GM21367 (cell line): ENCODE measurements around the gene RANGRF.

ENCODE experiments used
- ATAC-seq: cut with Tn5 transposase; IDR thresholded peaks from one replicate; pipeline ENCODE4 v1.9.1; 2021; ENCODE audit not compliant: unreplicated experiment

The RANGRF gene

DNA sequence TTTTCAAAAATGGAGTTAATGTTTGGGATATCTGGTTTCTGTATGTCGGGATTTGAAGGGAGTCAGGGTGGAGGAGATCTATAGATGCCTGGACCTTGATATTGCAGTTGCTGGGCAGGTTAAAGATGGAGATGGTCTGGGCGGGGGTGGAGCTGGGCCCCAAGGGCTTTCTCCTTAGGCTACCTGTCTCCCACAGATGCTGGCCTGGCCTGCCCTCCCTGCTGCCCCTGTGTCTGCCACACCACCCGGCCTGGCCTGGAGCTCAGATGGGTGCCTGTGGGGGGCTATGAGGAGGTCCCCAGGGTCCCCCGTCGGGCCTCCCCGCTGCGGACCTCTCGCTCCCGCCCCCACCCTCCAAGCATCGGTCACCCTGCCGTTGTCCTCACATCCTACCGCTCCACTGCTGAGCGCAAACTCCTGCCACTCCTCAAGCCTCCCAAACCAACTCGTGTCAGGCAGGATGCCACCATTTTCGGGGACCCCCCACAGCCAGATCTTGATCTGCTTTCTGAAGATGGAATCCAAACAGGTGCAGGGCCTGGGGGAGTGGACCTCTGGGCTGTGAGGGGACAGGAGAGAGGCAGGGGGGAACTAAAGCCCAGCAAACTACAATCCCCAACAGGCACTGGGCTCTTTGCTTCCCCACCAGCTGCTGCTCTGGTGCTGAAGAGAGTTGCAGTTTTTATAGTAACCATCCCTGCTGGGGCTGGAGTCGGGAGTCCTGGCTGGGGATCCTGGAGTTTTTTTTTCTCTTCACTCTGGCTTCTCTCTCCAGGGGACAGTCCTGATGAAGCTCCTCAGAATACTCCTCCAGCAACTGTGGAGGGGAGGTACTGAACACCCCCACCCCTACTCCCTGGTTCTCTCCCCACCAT lies 24.5 kb downstream of the RANGRF start:
- no peak for ATAC-seq

DNA sequence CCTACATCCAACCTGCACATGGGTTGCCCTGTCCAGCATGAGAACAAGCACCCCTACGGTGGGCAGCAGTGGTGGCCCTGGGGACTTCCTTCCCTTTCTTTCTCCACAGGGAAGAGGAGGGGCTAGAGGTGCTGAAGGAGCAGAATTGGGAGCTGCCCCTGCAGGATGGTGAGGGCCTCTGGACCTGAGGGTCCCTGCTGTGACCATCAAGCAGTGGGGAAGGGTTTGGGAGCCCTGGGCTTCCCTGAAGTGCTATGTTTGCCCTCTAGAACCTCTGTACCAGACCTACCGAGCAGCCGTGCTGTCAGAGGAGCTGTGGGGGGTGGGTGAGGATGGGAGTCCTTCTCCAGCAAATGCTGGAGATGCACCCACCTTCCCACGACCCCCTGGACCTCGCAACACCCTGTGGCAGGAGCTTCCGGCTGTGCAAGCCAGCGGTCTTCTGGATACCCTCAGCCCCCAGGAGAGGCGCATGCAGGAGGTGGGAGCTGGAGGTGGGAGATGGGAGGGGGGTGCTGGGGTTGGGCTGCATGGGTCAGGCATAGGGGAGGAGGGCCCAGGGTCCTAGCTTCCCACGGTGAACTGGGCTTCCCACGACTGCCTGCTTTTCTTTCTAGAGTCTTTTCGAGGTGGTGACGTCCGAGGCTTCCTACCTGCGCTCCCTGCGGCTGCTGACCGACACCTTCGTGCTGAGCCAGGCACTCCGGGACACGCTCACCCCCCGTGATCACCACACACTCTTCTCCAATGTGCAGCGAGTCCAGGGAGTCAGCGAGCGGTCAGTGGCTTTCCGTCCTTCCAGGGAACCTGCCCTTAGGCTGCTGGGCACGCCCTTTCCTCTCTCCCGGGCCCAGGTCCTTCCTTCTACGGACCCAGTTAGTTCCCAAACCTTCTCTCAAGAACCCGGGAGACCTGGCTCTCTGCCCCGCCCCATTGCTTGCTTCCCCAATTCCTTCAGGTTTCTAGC lies 26.6 kb downstream of the RANGRF start:
- ATAC-seq: no peak

- no peak for ATAC-seq
Observed at GRCh38 chr17:8315764-8316217, 27.3 kb downstream of the RANGRF start.

DNA sequence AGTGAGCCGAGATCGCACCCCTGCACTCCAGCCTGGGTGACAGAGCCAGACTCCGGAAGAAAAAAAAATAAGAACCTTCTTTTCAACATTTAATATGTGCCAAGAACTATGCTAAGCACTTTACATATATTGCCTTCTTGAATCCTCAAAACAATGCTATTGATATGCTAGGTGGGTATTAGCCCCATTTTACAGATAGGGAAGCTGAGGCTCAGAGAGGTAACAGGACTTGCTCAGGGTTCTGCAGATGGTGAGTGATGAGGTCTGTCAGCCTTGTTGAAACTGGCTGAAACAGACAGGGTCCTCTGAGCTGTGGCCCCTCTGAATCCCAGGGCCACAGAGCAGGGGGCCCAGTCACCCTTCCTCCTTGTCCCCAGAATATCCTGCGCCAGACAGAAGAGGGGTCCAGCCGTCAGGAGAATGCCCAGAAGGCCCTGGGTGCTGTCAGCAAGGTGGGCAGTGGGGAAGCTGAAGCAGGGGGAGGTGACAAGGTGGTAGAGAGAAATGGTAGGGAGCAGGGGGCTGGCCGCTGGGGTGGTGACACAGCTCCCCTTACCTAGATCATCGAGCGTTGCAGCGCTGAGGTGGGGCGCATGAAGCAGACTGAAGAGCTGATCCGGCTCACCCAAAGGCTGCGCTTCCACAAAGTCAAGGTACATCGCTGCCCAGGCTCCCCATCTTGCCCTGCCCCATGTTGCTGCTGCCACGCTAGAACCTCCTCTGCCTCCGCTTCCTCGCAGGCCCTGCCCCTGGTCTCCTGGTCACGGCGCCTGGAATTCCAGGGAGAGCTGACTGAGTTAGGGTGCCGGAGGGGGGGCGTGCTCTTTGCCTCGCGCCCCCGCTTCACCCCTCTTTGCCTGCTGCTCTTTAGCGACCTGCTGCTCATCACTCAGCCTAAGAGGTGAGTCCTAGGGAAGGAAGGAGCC lies 29.8 kb downstream of the RANGRF start:
- ATAC-seq: no peak

DNA sequence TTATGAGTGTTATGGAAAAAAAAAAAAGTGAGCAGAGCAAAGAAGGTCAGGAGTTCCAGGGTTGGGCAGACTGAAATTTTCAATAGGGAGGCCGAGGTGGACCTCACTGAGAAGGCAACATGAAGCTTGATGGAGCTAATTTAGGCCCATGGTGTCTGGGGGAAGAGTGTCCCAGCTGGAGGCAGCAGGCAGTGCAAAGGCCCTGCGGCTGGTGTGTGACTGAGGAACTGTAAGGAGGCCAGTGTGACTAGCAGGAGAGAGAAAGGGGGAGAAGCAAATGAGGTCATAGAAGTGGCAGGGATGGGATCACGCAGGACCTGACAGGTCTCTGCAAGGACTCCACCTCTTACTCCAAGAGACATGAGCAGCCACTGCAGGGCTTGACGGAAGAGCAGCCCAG lies 31.8 kb downstream of the RANGRF start:
- no peak for ATAC-seq

GRCh38 chr17:8320990-8321389 lies 32.5 kb downstream of the RANGRF start:
- no peak for ATAC-seq

- ATAC-seq: no peak
Observed at GRCh38 chr17:8322061-8322460, 33.6 kb downstream of the RANGRF start.

GRCh38 chr17:8324132-8324531 lies 35.7 kb downstream of the RANGRF start:
- ATAC-seq: no peak

- no peak for ATAC-seq
Observed at GRCh38 chr17:8324923-8325322, 36.5 kb downstream of the RANGRF start.

GRCh38 chr17:8326511-8327302 lies 38.2 kb downstream of the RANGRF start:
- no peak for ATAC-seq

DNA sequence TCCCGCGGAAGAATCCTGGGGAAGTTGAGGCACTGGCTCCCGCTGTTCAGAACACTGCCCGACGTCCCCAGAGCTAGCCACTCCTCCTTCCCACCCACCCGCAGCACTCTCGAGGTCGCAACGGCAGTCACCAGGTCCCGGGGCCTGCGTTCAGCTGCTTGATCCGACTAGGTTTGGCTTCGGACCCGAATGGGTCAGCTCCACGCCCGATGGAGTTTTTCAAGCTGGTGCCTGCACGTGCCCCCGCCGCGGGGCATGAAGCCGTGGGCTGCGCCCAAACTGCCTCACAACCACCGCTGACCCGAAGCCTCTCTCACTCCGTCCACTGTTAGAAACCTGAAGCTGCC lies 38.8 kb downstream of the RANGRF start:
- ATAC-seq: no peak

DNA sequence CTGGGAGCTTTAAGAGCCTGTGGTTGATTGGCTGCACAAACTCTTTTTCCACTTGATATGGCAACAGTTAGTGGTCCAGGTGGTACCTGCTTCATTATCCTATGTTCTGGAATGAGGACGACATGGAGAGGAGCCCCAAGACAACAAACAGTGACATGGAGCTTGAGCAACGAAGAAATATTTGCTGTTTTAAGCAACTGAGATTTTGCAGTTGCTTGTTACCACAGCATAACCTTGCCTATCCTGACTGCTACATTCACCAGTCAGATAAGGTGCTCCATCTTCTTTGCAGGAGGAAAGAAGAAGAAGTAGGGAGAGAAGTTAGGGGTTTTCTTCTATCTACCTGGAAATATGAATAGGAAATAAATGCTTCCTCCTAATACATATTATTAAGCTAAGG lies 43.7 kb downstream of the RANGRF start:
- no peak for ATAC-seq

- ATAC-seq: no peak
Observed at GRCh38 chr17:8332688-8333087, 44.2 kb downstream of the RANGRF start.

GRCh38 chr17:8333281-8333680 lies 44.8 kb downstream of the RANGRF start:
- ATAC-seq: no peak

DNA sequence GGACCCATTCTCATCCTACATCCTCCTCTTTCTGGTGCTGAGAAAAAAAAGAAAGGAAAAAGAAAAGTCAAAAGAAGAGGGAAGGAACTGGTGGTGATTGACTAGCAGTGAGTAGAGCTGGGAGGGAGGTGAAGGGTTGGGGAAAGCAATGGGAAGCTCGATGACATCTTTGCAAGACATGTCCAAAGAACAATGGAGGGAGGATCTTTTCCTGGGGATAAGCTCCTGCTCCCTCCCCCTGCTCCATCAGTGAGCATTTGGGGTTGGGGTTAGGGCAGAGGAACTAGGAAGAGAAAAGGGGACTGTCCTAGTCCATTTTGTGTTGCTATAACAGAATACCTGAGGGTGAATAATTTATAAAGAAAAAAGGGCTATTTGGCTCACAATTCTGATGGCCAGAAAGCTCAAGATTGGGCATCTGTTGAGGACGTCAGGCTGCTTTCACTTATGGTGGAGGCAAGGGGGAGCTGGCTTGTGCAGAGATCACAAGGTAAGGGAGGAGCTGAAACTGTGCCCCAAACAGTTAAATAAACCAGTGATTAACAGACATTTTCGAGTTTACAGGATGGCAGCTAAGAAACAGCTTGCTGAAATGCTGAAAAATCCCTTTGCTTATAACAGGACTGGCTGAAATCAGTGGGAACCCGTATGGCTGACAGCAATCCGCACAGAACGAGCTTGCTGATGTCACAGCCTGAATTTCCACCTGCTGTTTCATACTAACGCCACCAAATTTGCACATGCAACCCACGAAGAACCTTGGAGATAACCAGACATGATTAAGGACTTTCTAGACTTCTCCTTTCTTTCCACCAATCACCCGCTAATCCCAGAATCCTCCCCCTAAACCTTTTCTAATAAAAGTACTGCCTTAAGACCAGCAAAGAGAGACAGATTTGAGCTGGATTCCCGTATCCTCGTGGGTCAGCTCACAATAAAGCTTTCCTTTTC lies 49.6 kb downstream of the RANGRF start:
- ATAC-seq: no peak

DNA sequence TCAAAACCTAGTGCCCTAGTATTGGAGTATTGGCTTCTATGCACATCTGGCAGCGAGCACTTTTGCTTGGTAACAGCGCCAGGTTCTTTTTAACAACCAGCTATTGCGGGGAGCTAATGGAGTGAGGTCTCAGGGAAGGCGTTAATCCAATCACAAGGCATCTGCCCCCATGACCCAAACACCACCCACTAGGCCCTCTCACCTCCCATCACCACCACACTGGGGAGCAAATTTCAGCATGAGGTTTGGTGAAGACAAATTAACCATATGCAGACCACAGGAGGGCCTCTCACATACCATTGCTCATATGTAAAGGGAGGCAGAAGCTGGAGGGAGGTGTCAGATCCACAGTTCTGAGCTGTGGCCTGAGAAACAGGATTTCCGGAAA lies 50.3 kb downstream of the RANGRF start:
- no peak for ATAC-seq

GRCh38 chr17:8339540-8339939 lies 51.1 kb downstream of the RANGRF start, which contains the start of gene ODF4:
ODF4 (plus strand) TSS chr17:8339840; CDS start chr17:8340052, 212 bp downstream.
- ATAC-seq: no peak
